T-helper 17 cell (primary cell): Measurements from ENCODE around the gene ITGA3. TPM values are rescaled to one million over a fixed set of nuclear protein-coding genes. Genes with fewer than 3 reads are reported as not detected.
A peak's percentile ranks its signal among the peaks of the same experiment; 100 is the strongest.

ENCODE experiments used
- ATAC-seq: fragments of 150-1000 bp; cut with Tn5 transposase; 2 replicates; pipeline ENCODE4 v1.10.0; 2021; ENCODE audit warnings: mild to moderate bottlenecking, moderate library complexity
- DNase-seq, 3 donors: peaks; one replicate each; pipeline versions ENCODE4 v3.0.0 to v3.0.0-alpha.2; 2020 to 2021
- H3K9me3 ChIP-seq: one replicate; pipeline ENCODE4 v1.7.0; 2013; ENCODE audit warnings: low read length, mild to moderate bottlenecking; ENCODE audit not compliant: control insufficient read depth, poor library complexity, severe bottlenecking
- H3K27ac Mint-ChIP-seq: one replicate; pipeline ENCODE4 v1.8.0; 2022; ENCODE audit warnings: mild to moderate bottlenecking, moderate library complexity, mixed read lengths
- H3K27me3 Mint-ChIP-seq: one replicate; pipeline ENCODE4 v1.8.0; 2022; ENCODE audit warnings: mixed read lengths
- H3K36me3 Mint-ChIP-seq: one replicate; pipeline ENCODE4 v1.8.0; 2022; ENCODE audit warnings: low read depth, mixed read lengths
- H3K4me1 Mint-ChIP-seq: one replicate; pipeline ENCODE4 v1.8.0; 2022; ENCODE audit warnings: mild to moderate bottlenecking, mixed read lengths
- H3K4me3 Mint-ChIP-seq: one replicate; pipeline ENCODE4 v1.8.0; 2022; ENCODE audit warnings: mild to moderate bottlenecking, moderate library complexity, mixed read lengths
- total RNA-seq, 4 donors: library from RNA in 2 of 4; stranded (reverse) in 2 of 4; gene quantifications; one replicate each; pipeline ENCODE4 v1.2.3 and lab custom pipeline; 2022 to 2026

Gene ITGA3
- total RNA-seq, 2 donors from 2014 or later, result 8.0 to 10.6 TPM

GRCh38 chr17:50133028-50133768 is 77.3 kb downstream of the ITGA3 start:
- Mint-ChIP-seq H3K36me3 (peaks cover 7% of the 10 kb centered on the region), H3K27ac (no peak overlapping the region), H3K27me3 (peaks cover 4% of the 10 kb centered on the region), H3K4me3 (no peak overlapping the region), H3K4me1 (peaks cover 41% of the 10 kb centered on the region)
- DNase-seq (no peak), ATAC-seq (no peak)
- no peaks in the 10 kb centered on the region for H3K9me3 ChIP-seq

- DNase-seq (no peak), ATAC-seq (no peak)
- Mint-ChIP-seq H3K27ac (no peak overlapping the region), H3K27me3 (peaks cover under 1% of the 10 kb centered on the region), H3K36me3 (peaks cover 7% of the 10 kb centered on the region), H3K4me1 (peaks cover 42% of the 10 kb centered on the region), H3K4me3 (no peak overlapping the region)
- H3K9me3 ChIP-seq, result no peaks in the 10 kb centered on the region
These were observed 77.8 kb downstream of the ITGA3 start for GRCh38 chr17:50133769-50134099.

GRCh38 chr17:50134206-50135110 is 78.5 kb downstream of the ITGA3 start:
- no peaks in the 10 kb centered on the region for H3K27me3 Mint-ChIP-seq
- no peak overlapping the region for H3K4me3 Mint-ChIP-seq
- ATAC-seq (no peak), DNase-seq (no peak)
- H3K27ac Mint-ChIP-seq, result no peak overlapping the region
- peaks cover 7% of the 10 kb centered on the region for H3K36me3 Mint-ChIP-seq
- peaks cover 42% of the 10 kb centered on the region for H3K4me1 Mint-ChIP-seq
- H3K9me3 ChIP-seq, result no peaks in the 10 kb centered on the region

- Mint-ChIP-seq H3K4me3 (no peak overlapping the region), H3K36me3 (peaks cover 7% of the 10 kb centered on the region), H3K27ac (no peak overlapping the region), H3K4me1 (peaks cover 49% of the 10 kb centered on the region), H3K27me3 (no peaks in the 10 kb centered on the region)
- DNase-seq (no peak), ATAC-seq (no peak)
- no peaks in the 10 kb centered on the region for H3K9me3 ChIP-seq
These were observed 79.6 kb downstream of the ITGA3 start for GRCh38 chr17:50135316-50136095.

- Mint-ChIP-seq H3K27me3 (no peaks in the 10 kb centered on the region), H3K4me3 (no peak overlapping the region), H3K36me3 (peaks cover 7% of the 10 kb centered on the region), H3K27ac (no peak overlapping the region), H3K4me1 (peaks cover 51% of the 10 kb centered on the region)
- ATAC-seq, result no peak
- H3K9me3 ChIP-seq, result no peaks in the 10 kb centered on the region
- DNase-seq, result no peak
These were observed 80.3 kb downstream of the ITGA3 start for GRCh38 chr17:50136096-50136687.

- peaks cover 53% of the 10 kb centered on the region for H3K4me1 Mint-ChIP-seq
- ATAC-seq (no peak), DNase-seq (no peak)
- H3K4me3 Mint-ChIP-seq, result peak overlapping the region; percentile 49
- H3K27me3 Mint-ChIP-seq, result no peaks in the 10 kb centered on the region
- H3K27ac Mint-ChIP-seq, result no peak overlapping the region
- no peaks in the 10 kb centered on the region for H3K9me3 ChIP-seq
- peaks cover 10% of the 10 kb centered on the region for H3K36me3 Mint-ChIP-seq
These were observed 81.1 kb downstream of the ITGA3 start for GRCh38 chr17:50137042-50137441.

GRCh38 chr17:50139185-50139783 is 83.4 kb downstream of the ITGA3 start:
- Mint-ChIP-seq H3K27ac (peak overlapping the region; percentile 91), H3K36me3 (peaks cover 18% of the 10 kb centered on the region), H3K4me1 (peaks cover 69% of the 10 kb centered on the region), H3K27me3 (no peaks in the 10 kb centered on the region), H3K4me3 (peak overlapping the region; percentile 3)
- ATAC-seq (no peak), DNase-seq (no peak)
- no peaks in the 10 kb centered on the region for H3K9me3 ChIP-seq

Other genes starting within 250 kb of the ITGA3 start
- not detected for gene TAC4, start 208.0 kb upstream of the ITGA3 start, total RNA-seq
- under 1 TPM in 1 of 2 donors, not detected in 1; 0.68 TPM for gene DLX4, start 86.9 kb upstream of the ITGA3 start, total RNA-seq
- gene DLX3, start 60.9 kb upstream of the ITGA3 start, total RNA-seq, result not detected
- gene PDK2, start 39.2 kb downstream of the ITGA3 start, total RNA-seq, result 10 to 100 TPM; 19.9 to 20.9 TPM
- 1 to 10 TPM; 1.7 to 5.8 TPM for gene SAMD14, start 74.0 kb downstream of the ITGA3 start, total RNA-seq
- 100 to 1,000 TPM in 1 of 2 donors, 10 to 100 TPM in 1; 82.9 to 111 TPM for gene PPP1R9B, start 94.6 kb downstream of the ITGA3 start, total RNA-seq
- not detected for gene SGCA, start 109.9 kb downstream of the ITGA3 start, total RNA-seq
- 10 to 100 TPM; 15.4 to 16.6 TPM for gene COL1A1, start 145.5 kb downstream of the ITGA3 start, total RNA-seq
- gene TMEM92, start 218.4 kb downstream of the ITGA3 start, total RNA-seq, result not detected